ENCODE results near the gene CDC5L.

Gene CDC5L

GRCh38 chr6:44475417-44475778, 87.9 kb downstream of the CDC5L start:
- DNase-seq (ENCODE audit: low read depth in 3 of 3), result no peak

- peak; percentile 40 to 46 (median 44) for DNase-seq (ENCODE audit: low read depth in 3 of 3)
These were observed 88.4 kb downstream of the CDC5L start for GRCh38 chr6:44475779-44476434.

- no peak for DNase-seq (ENCODE audit: low read depth in 3 of 3)
These were observed 89.3 kb downstream of the CDC5L start for GRCh38 chr6:44476849-44477248.

GRCh38 chr6:44477293-44477894, 89.9 kb downstream of the CDC5L start:
- DNase-seq (ENCODE audit: low read depth in 3 of 3), result no peak

GRCh38 chr6:44478158-44478557, 90.7 kb downstream of the CDC5L start:
- DNase-seq (ENCODE audit: low read depth in 3 of 3), result no peak

GRCh38 chr6:44478591-44479254, 91.2 kb downstream of the CDC5L start:
- no peak for DNase-seq (ENCODE audit: low read depth in 3 of 3)

GRCh38 chr6:44480097-44480541, 92.6 kb downstream of the CDC5L start:
- no peak for DNase-seq (ENCODE audit: low read depth in 3 of 3)

- no peak for DNase-seq (ENCODE audit: low read depth in 3 of 3)
These were observed 93.5 kb downstream of the CDC5L start for GRCh38 chr6:44481056-44481455.

GRCh38 chr6:44481760-44482159, 94.3 kb downstream of the CDC5L start:
- no peak for DNase-seq (ENCODE audit: low read depth in 3 of 3)

- DNase-seq (ENCODE audit: low read depth in 3 of 3), result no peak
These were observed 98.3 kb downstream of the CDC5L start for GRCh38 chr6:44485601-44486401.

GRCh38 chr6:44487002-44487401, 99.5 kb downstream of the CDC5L start:
- DNase-seq (ENCODE audit: low read depth in 3 of 3), result no peak

GRCh38 chr6:44487586-44487985, 100.1 kb downstream of the CDC5L start:
- no peak for DNase-seq (ENCODE audit: low read depth in 3 of 3)

- DNase-seq (ENCODE audit: low read depth in 3 of 3), result no peak
These were observed 102.6 kb downstream of the CDC5L start for GRCh38 chr6:44489910-44490604.

GRCh38 chr6:44493132-44493531, 105.6 kb downstream of the CDC5L start:
- DNase-seq (ENCODE audit: low read depth in 3 of 3), result no peak

GRCh38 chr6:44493593-44493992, 106.1 kb downstream of the CDC5L start:
- DNase-seq (ENCODE audit: low read depth in 3 of 3), result no peak

- no peak for DNase-seq (ENCODE audit: low read depth in 3 of 3)
These were observed 106.5 kb downstream of the CDC5L start for GRCh38 chr6:44494011-44494501.

GRCh38 chr6:44495036-44495901, 107.8 kb downstream of the CDC5L start:
- DNase-seq (ENCODE audit: low read depth in 3 of 3), result no peak

- DNase-seq (ENCODE audit: low read depth in 3 of 3), result no peak
These were observed 109.3 kb downstream of the CDC5L start for GRCh38 chr6:44496665-44497369.

- DNase-seq (ENCODE audit: low read depth in 3 of 3), result no peak
These were observed 110.3 kb downstream of the CDC5L start for GRCh38 chr6:44497807-44498206.

GRCh38 chr6:44498436-44498835, 110.9 kb downstream of the CDC5L start:
- no peak for DNase-seq (ENCODE audit: low read depth in 3 of 3)

Data from stimulated activated CD4-positive, alpha-beta T cell treated with anti-CD3 and anti-CD28 coated beads, TNF-alpha, amount 100 ng/mL, for 4 hours (primary cell).